Measurements from ENCODE around the gene NCK2. TPM values are rescaled to one million over a fixed set of nuclear protein-coding genes. Genes with fewer than 3 reads are reported as not detected.

NCK2 gene
- total and polyA plus RNA-seq, 2 donors from 2014 or later = 22.8 to 52.9 TPM

DNA sequence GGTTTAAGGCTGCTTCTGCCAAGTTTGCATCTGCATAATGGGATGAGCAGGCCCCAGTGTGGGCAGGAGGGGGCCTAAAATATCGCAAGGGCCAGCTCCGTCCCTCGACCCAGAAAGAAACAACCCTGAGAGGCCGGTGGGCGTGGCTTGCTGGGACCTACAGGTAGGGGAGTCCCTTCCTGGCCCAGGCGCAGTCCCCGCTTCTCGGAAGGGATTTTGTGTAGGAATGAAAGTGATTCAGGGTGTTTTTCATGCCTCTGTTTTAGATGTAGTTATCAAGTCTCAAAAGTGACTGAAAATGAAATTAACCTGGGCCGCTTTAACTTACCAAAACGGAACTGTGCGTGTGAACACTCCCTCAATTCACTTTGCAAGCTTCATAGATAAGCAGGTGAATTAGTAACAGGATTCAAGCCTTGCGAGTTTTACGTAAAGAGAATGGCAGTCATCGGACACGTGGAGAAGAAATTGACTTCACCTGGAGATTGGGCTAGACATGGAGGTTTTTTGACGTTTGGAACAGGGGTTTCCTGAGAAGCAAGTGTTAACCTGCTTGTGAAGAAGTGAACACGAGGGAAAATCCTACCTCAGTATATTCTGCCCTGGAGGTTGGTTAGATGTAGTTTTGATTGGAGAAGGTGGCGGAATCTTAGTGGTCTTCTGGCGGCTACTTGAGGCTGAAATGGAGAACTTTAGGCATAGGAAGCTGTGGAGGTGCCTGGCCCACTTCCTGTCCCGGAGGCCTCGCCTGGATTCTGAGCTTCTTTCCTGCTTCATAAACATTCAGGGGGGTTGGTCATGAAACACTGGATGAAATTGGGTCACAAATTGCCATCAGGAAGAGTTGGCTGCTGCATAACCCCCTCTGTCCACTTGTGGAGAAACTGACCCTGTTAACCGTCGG is 1.7 kb downstream of the NCK2 start:
- TF ChIP-seq, protein P1, sequence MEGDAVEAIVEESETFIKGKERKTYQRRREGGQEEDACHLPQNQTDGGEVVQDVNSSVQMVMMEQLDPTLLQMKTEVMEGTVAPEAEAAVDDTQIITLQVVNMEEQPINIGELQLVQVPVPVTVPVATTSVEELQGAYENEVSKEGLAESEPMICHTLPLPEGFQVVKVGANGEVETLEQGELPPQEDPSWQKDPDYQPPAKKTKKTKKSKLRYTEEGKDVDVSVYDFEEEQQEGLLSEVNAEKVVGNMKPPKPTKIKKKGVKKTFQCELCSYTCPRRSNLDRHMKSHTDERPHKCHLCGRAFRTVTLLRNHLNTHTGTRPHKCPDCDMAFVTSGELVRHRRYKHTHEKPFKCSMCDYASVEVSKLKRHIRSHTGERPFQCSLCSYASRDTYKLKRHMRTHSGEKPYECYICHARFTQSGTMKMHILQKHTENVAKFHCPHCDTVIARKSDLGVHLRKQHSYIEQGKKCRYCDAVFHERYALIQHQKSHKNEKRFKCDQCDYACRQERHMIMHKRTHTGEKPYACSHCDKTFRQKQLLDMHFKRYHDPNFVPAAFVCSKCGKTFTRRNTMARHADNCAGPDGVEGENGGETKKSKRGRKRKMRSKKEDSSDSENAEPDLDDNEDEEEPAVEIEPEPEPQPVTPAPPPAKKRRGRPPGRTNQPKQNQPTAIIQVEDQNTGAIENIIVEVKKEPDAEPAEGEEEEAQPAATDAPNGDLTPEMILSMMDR (IDR thresholded peaks at IDR 0.05; ENCODE audit: borderline replicate concordance, extremely low read depth, insufficient read depth) = no peak
- Histone ChIP-seq H3K9me3 (ENCODE audit: control insufficient read depth in 2 of 3, insufficient read depth in 1 of 3, low read length in 3 of 3) (no peaks in the 10 kb centered on the region), H3K27ac (ENCODE audit: low read depth in 2 of 2, low read length in 2 of 2) (peak overlapping the region; percentile 39 to 63), H3K36me3 (ENCODE audit: control insufficient read depth in 2 of 3, insufficient read depth in 3 of 3, low read length in 3 of 3) (no peaks in the 10 kb centered on the region), H3K4me1 (ENCODE audit: control insufficient read depth in 2 of 3, insufficient read depth in 2 of 3, low read depth in 1 of 3, low read length in 3 of 3) (peaks cover 10 to 22% (median 18%) of the 10 kb centered on the region in 3 donors), H3K4me3 (ENCODE audit: low read length in 3 of 3) (peak overlapping the region; percentile 70 to 83 (median 73)), H3K27me3 (ENCODE audit: control insufficient read depth, insufficient read depth, low read length) (no peaks in the 10 kb centered on the region), H3K9ac (ENCODE audit: low read length in 3 of 3) (peak overlapping the region; percentile 30 to 84 (median 64))
- FAIRE-seq (no peak), DNase-seq (peak; percentile 58 to 90 (median 73))
- intact Hi-C loops (cut with DNase I) = no loop called here

DNA sequence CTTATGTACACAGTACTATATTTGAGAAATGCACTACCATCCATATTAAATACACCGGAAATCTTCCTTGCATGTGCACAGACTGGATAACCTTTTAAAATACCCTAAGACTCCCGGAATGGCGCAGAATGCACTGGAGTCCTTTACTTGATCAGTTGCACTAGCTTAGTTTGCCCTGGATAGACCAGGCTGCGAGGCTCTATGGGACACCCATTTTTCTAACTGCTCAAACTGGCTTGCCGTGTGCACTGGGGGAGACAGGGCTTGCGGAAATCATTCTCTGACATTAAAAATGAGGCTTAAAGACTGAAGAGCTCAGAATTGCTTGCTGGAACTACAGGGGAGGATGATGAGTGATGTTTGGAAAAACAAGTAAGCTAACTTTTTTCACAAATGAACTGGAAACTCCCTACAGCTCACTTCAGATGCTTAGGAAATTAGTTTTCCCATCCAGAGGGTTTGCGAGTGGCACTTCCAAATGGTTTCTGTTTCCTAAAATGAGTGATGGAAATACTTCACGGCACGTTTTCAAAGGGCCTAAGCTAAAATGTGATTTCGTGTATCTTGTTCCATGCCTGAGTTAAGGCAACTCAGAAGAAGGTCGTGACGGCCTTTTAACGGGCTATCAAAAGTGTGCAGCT is 2.7 kb downstream of the NCK2 start:
- FAIRE-seq (no peak), DNase-seq (no peak)
- Histone ChIP-seq H3K27me3 (ENCODE audit: control insufficient read depth, insufficient read depth, low read length) (no peaks in the 10 kb centered on the region), H3K27ac (ENCODE audit: low read depth in 2 of 2, low read length in 2 of 2) (peak overlapping the region in 1 of 2 donors; percentile 23), H3K4me1 (ENCODE audit: control insufficient read depth in 2 of 3, insufficient read depth in 2 of 3, low read depth in 1 of 3, low read length in 3 of 3) (peaks cover 10 to 22% (median 18%) of the 10 kb centered on the region in 3 donors), H3K9me3 (ENCODE audit: control insufficient read depth in 2 of 3, insufficient read depth in 1 of 3, low read length in 3 of 3) (no peaks in the 10 kb centered on the region), H3K9ac (ENCODE audit: low read length in 3 of 3) (peak overlapping the region in 1 of 3 donors; percentile 17), H3K4me3 (ENCODE audit: low read length in 3 of 3) (peak overlapping the region in 2 of 3 donors; percentile 33 to 83), H3K36me3 (ENCODE audit: control insufficient read depth in 2 of 3, insufficient read depth in 3 of 3, low read length in 3 of 3) (no peaks in the 10 kb centered on the region)
- TF ChIP-seq, protein P1 (IDR thresholded peaks at IDR 0.05; ENCODE audit: borderline replicate concordance, extremely low read depth, insufficient read depth) = no peak
- intact Hi-C loops (cut with DNase I) = no loop called here

DNA sequence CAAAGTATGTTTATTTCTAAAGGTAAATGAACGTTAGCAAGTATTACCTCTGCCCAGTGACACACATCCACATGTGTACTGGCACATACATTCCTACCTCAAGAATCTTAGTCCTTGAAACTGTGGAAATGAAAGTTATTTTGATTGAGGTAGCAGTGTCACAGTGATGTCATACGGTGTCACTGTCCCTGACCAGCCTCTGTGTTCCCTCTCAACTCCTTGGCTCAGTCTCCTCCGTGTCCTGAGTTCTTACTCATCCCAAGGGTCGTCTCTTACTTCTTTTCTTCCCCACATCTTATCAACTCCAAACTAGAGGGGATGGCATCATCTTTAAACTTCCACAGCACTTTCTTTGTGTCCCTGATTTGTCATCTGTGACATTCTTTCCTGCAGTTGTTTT is 3.3 kb downstream of the NCK2 start:
- FAIRE-seq = no peak
- no peak for DNase-seq
- Histone ChIP-seq H3K27ac (ENCODE audit: low read depth in 2 of 2, low read length in 2 of 2) (peak overlapping the region in 1 of 2 donors; percentile 23), H3K4me1 (ENCODE audit: control insufficient read depth in 2 of 3, insufficient read depth in 2 of 3, low read depth in 1 of 3, low read length in 3 of 3) (peaks cover 10 to 22% (median 18%) of the 10 kb centered on the region in 3 donors), H3K9ac (ENCODE audit: low read length in 3 of 3) (no peak overlapping the region), H3K36me3 (ENCODE audit: control insufficient read depth in 2 of 3, insufficient read depth in 3 of 3, low read length in 3 of 3) (no peaks in the 10 kb centered on the region), H3K27me3 (ENCODE audit: control insufficient read depth, insufficient read depth, low read length) (no peaks in the 10 kb centered on the region), H3K9me3 (ENCODE audit: control insufficient read depth in 2 of 3, insufficient read depth in 1 of 3, low read length in 3 of 3) (no peaks in the 10 kb centered on the region), H3K4me3 (ENCODE audit: low read length in 3 of 3) (no peak overlapping the region)
- TF ChIP-seq, protein P1 (IDR thresholded peaks at IDR 0.05; ENCODE audit: borderline replicate concordance, extremely low read depth, insufficient read depth) = no peak
- intact Hi-C loops (cut with DNase I) = no loop called here

Measured in kidney (tissue), 14 donors.